Stromal cell of bone marrow (primary cell): ENCODE data around the gene MAP3K13.

Source experiments
- DNase-seq: peaks from one replicate; pipeline ENCODE4 v3.0.0-alpha.2; 2012; ENCODE audit warnings: low read depth

Gene MAP3K13

DNA sequence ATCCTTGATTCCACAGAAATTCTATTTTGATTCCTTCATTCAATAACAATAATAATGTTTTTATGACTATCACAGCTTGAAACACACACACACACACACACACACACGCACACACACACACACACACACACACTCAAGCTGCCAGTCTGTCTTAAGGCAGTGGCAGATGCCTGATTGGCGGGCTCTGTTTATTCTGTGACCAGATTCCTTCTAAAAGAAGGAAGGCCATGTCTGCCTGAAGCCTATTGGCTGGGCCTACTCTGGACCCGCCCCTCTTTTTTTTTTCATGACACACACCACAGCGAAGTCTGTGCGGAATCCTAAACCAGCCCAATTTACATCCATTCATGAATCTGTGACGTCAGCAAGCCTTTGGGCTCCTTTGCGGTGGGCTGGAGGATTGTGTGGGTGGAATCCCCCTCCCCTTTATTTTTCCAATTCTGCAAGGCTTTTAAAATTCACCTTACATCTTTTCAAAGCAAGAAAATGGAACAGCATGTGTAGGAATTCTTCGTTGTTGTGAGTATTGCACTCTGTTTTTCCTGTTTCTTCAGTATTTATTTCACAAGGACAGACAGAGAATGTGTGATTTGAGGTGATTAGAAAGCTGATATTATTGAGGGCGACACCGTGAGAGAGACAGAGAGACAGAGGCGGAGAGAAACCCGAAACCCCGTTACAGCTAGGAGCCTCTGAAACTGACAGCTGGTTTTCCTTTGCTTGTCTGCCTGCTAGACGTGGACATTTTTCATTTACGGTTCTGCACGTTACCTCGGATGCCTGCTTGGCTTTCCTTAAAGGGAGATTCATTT, at the start of gene MAP3K13:
Gene MAP3K13 (plus strand): TSS at position 287 of the 812 bp plus-strand sequence. CDS start 65,446 bp downstream, outside the sequence.
- DNase-seq = peak; percentile 96

DNA sequence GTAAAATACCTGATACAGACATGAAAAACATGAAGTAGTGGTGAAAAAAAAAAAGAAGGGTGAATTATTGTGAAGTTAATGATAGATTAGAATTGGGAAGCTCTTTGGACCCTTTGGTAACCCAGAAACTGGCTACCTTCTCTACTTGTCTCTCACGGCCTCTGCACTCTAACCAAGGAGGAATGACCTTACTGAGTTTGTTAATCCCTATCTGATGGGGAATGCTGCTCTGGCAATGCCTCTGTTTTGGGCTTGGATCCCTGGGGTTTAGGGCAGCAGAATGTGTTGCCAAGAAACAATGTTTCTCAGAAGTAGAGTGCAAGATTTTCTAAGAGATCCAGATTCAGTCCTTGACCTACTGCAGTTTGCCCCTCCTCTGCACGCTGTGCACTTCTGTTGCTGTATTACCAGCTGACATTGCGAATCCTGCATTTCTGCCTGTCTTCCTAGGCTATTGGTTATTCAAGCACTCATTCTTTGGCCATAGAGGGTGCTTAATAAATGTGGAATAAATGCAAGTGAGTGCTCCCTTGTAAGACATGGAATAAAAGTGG, 49.2 kb upstream of the MAP3K13 start:
- DNase-seq = no peak

- DNase-seq = peak; percentile 43
Measured at GRCh38 chr3:185316740-185317412, 46.1 kb upstream of the MAP3K13 start.

DNA sequence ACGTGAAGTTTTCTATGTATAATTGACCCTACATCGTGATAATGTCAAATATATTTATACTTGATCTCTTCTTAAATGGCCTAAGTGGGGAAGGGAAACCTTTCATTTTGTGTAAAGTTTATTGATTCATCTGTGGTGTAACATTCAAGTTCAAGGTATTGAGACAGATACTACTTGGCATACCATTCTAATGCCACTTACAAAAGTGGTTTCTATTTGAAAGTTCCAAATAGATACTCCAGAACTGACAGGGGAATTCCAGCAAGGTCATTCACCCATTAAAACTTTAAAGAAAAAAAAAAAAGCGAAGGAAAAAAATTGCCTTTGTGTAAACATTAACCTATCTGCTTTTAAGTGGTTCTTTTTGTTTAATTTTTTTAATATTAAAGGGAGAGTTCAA, 45.3 kb upstream of the MAP3K13 start:
- DNase-seq = no peak

- DNase-seq = no peak
Measured at GRCh38 chr3:185318141-185318540, 44.8 kb upstream of the MAP3K13 start.

GRCh38 chr3:185319801-185320200, 43.1 kb upstream of the MAP3K13 start:
- DNase-seq = no peak

DNA sequence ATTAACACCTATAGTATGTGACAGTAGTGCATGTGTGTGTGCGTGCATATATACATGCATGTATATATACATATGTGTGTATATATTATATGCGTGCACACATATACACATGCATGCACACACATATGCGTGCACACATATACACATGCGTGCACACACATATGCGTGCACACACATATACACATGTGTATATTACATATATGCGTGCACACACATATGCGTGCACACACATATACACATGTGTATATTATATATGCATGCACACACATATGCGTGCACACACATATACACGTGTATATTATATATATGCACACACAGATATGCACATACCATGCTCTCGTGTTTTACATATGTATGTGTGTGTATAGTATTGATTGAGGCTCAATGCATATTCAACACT, 42.0 kb upstream of the MAP3K13 start:
- DNase-seq = no peak

DNA sequence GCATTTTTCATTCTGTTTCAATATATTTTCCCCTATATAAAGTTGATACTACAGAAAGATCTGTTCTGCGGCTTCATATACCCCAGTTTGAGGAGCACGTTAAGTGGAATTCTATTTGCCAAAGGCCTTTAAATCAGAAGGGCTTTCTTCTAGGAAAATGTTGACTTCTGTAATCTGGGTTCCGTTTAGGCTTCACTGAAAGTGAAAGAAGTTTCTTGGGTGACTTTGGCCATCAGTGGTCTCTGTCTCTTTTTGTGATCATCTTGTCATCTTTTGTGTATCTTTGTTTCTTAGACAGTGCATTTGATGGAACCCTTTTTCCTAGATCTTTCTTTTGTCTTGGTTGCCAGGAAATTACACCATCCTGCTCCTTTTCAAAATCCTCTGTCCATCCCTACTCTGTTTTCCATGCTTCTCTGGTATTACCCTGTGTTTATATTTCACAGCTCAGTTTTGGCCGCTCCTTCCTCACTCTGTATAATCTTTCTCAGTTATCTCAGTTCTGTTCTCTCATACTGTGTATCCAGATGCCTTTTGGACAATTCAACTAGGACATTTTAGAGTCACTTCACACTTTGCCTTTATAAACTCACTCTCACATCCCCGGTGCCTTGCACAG, 40.7 kb upstream of the MAP3K13 start:
- no peak for DNase-seq

GRCh38 chr3:185325946-185326791, 36.8 kb upstream of the MAP3K13 start:
- no peak for DNase-seq

- no peak for DNase-seq
Measured at GRCh38 chr3:185327062-185327461, 35.9 kb upstream of the MAP3K13 start.

GRCh38 chr3:185328324-185329004, 34.5 kb upstream of the MAP3K13 start:
- no peak for DNase-seq

DNA sequence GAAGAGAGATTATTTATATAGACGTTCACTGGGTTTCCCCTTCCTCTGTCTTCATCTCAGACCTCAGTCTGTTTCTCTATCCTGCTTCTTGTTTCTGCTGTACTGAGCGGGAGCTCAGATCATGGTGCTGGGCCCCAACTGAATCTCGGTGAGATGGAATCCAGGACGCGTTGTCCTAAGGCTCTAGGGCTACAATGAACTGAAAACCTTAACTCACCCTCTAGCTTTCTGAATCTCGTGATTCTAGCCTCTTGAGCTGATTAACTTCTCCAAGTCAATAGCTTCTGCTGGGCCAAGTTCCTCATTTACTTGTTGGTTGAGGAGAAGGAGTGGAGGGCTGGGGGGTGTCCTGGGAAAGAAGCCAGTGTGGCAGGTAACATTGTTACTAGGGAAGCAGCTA, 32.7 kb upstream of the MAP3K13 start:
- no peak for DNase-seq

- DNase-seq = no peak
Measured at GRCh38 chr3:185330644-185331043, 32.3 kb upstream of the MAP3K13 start.

GRCh38 chr3:185332026-185332735, 30.8 kb upstream of the MAP3K13 start:
- DNase-seq = peak; percentile 70

DNA sequence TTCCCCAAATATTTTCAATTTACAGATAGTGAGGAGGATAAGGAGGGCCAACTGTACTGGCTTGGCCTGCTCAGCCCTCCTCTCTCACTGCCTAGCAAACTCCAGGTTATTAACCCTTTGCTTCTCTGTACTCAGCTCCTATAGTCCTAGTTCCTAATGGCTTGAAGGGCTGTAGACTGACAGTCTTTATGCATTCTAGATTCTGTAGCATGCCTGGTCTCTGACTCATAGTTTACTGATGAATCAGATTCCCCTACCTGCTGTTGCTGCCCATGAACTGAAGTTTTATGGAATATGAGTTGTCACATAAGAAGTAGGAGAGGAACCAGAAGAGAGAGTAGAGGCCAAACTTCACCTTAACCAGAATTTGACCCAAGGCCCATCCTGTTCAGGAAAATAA, 27.1 kb upstream of the MAP3K13 start:
- no peak for DNase-seq

DNA sequence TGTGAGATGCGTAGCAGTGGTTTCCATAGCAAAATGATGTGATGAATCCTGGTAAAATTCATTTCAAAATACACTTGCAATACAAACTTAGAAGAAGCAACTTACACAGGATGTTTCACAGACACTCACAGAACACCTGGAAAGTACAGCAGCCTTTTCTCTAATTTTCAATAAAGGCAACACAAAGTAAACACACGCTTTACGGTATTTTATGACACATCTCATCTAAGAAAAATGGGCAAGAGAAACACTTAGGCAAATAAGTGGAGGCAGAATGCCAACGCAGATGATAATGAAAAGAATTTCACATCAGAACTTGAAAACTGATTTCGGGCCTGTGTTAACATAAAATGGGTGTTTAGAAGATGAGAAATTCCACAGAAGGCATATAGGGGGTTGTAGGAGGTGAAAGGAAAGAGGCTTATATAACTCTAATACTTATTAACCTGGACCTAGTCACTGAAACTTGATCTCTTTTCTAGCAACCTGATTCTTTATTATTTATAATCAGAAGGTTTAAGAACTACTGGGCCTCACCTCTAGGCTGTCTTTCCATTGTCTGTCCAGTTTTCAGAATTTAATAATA, 25.6 kb upstream of the MAP3K13 start:
- DNase-seq = no peak

- DNase-seq = no peak
Measured at GRCh38 chr3:185339945-185340344, 23.0 kb upstream of the MAP3K13 start.

GRCh38 chr3:185340751-185341150, 22.2 kb upstream of the MAP3K13 start:
- no peak for DNase-seq

GRCh38 chr3:185341616-185342458, 21.1 kb upstream of the MAP3K13 start:
- DNase-seq = no peak
